Mesothelial cell of epicardium (in vitro differentiated cells): ENCODE measurements around the gene XRCC3. TPM values are rescaled to one million over a fixed set of nuclear protein-coding genes. Genes with fewer than 3 reads are reported as not detected.

ENCODE experiments used
- DNase-seq, 2 experiments: peaks; one replicate each; pipeline ENCODE4 v3.0.0; 2021; ENCODE audit warnings: low spot score in 2 of 2; ENCODE audit not compliant: unreplicated experiment in 2 of 2
- H3K27ac Mint-ChIP-seq: 2 replicates; pipeline ENCODE4 v1.8.0; 2021; ENCODE audit warnings: mixed read lengths
- H3K27me3 Mint-ChIP-seq: 2 replicates; pipeline ENCODE4 v1.8.0; 2021; ENCODE audit warnings: low read depth, mixed read lengths
- H3K36me3 Mint-ChIP-seq: 2 replicates; pipeline ENCODE4 v1.8.0; 2021; ENCODE audit warnings: mixed read lengths
- H3K4me1 Mint-ChIP-seq: 2 replicates; pipeline ENCODE4 v1.8.0; 2021; ENCODE audit warnings: mixed read lengths
- H3K4me3 Mint-ChIP-seq: 2 replicates; pipeline ENCODE4 v1.8.0; 2021; ENCODE audit warnings: mild to moderate bottlenecking, moderate library complexity, mixed read lengths
- H3K9me3 Mint-ChIP-seq: 2 replicates; pipeline ENCODE4 v1.8.0; 2021; ENCODE audit warnings: mixed read lengths
- CTCF ChIP-seq: fragments of 200-600 bp; sonication (generic); IDR thresholded peaks from one replicate; pipeline ENCODE4 v1.5.0; 2021; ENCODE audit warnings: antibody characterized with exemption; ENCODE audit not compliant: unreplicated experiment
- total RNA-seq: library from RNA; stranded (reverse); gene quantifications from 3 replicates; pipeline ENCODE4 v1.2.1, GENCODE V29; 2021

XRCC3 gene
- total RNA-seq, 1 donor from 2014 or later: 19.7 TPM

DNA sequence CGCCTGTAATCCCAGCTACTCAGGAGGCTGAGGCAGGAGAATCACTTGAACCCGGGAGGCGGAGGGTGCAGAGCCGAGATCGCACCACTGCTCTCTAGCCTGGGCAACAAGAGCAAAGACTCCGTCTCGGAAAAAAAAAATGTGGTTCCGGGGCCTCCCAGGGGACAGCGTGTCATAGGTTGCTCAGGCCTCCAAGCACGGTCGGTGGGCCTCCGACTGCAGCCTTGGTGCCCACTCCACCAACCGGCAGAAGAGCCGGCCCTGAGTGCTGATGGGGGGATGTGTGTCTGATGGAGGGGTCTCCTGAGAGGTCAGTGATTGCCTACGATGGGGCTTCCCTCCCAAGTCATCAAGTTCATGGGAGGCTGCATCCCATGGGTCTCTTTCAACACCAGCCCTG lies 16.2 kb upstream of the XRCC3 start:
- no peak overlapping the region for H3K4me3 Mint-ChIP-seq
- no peak for TF ChIP-seq CTCF
- no peaks in the 10 kb centered on the region for H3K9me3 Mint-ChIP-seq
- no peak overlapping the region for H3K27ac Mint-ChIP-seq
- no peaks in the 10 kb centered on the region for H3K27me3 Mint-ChIP-seq
- no peak for DNase-seq
- peaks cover 18% of the 10 kb centered on the region for H3K36me3 Mint-ChIP-seq
- peaks cover 23% of the 10 kb centered on the region for H3K4me1 Mint-ChIP-seq

GRCh38 chr14:103730490-103731035 lies 15.3 kb upstream of the XRCC3 start:
- no peak for DNase-seq
- no peak overlapping the region for H3K4me3 Mint-ChIP-seq
- H3K4me1 Mint-ChIP-seq: peaks cover 16% of the 10 kb centered on the region
- no peaks in the 10 kb centered on the region for H3K9me3 Mint-ChIP-seq
- no peak for TF ChIP-seq CTCF
- peaks cover 18% of the 10 kb centered on the region for H3K36me3 Mint-ChIP-seq
- H3K27ac Mint-ChIP-seq: no peak overlapping the region
- H3K27me3 Mint-ChIP-seq: no peaks in the 10 kb centered on the region

DNA sequence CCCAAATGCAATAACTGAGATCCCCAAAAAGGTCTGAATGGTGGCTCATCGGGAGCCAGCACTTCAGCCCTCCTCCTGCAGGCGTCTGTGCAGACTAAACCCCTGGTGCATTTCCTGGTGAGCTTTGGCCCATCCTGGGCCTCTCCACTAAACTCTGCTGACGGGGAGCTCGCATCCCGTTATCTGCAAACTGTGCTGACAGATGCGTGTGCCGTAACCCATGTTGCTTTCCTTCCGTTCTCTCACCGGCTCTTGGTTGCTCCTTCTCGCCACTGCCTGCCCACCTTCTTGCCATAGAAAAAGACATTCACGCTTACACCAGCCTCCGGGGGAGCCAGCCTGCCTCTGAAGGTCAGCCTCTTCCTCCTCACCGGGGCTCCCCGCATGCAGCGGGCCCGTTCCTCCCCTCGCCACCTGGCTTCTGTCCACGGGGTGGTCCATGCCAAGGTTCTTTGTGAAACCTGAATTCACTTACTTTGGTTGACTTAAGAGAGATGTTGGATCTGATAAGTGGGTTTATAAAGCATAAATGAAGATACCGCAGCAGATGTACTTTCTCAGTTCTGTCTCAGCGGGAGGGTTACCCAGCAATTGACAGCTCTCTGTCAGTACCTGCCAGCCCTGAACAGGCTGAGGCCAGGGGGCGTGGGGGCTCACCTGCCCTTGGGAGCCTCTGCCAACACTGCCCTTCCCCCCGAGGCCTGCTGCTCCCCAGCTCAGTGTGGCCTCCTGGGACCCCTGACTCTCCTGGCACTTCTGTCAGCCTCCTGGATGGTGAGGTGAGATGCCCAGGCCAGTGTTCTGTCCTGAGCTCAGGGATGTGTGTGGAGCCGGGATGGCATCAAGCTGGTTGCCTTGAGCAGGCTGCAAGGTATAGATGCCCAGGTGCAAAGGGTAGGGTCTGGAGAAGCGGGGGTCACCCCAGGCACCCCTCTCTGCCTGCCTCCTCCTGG lies 14.5 kb upstream of the XRCC3 start:
- TF ChIP-seq CTCF: no peak
- H3K4me3 Mint-ChIP-seq: no peak overlapping the region
- DNase-seq: no peak
- peaks cover 18% of the 10 kb centered on the region for H3K36me3 Mint-ChIP-seq
- H3K4me1 Mint-ChIP-seq: peaks cover 14% of the 10 kb centered on the region
- no peak overlapping the region for H3K27ac Mint-ChIP-seq
- H3K27me3 Mint-ChIP-seq: no peaks in the 10 kb centered on the region
- no peaks in the 10 kb centered on the region for H3K9me3 Mint-ChIP-seq

GRCh38 chr14:103728721-103729120 lies 13.5 kb upstream of the XRCC3 start:
- Mint-ChIP-seq H3K4me3 (no peak overlapping the region), H3K4me1 (peaks cover 11% of the 10 kb centered on the region), H3K9me3 (no peaks in the 10 kb centered on the region), H3K36me3 (peaks cover 13% of the 10 kb centered on the region), H3K27ac (no peak overlapping the region), H3K27me3 (no peaks in the 10 kb centered on the region)
- TF ChIP-seq CTCF: no peak
- no peak for DNase-seq

DNA sequence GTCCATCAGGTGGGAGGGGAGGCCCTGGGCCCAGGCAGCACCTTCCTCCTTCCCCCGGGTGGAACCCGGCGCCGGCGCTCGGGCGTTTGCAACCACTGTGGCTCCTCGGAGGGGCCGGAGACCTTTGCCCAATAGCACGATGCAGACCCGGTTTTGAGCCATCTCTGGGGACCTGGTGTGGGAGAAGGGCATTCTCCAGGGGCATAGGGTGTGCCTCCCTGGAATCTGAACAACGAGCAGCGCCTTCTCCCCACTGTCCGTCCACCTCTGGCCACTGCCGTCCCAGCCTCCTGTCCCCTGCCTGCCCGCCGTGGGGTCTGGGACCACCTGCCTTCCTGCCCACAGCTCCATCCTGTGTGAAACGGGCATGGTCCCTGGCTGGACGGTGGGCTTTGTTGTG lies 12.9 kb upstream of the XRCC3 start:
- DNase-seq: no peak
- Mint-ChIP-seq H3K4me1 (peaks cover 5% of the 10 kb centered on the region), H3K36me3 (peaks cover 13% of the 10 kb centered on the region), H3K9me3 (no peaks in the 10 kb centered on the region), H3K4me3 (no peak overlapping the region), H3K27me3 (no peaks in the 10 kb centered on the region), H3K27ac (no peak overlapping the region)
- no peak for TF ChIP-seq CTCF
